ENCODE data around the gene KCNIP1.

The KCNIP1 gene

DNA sequence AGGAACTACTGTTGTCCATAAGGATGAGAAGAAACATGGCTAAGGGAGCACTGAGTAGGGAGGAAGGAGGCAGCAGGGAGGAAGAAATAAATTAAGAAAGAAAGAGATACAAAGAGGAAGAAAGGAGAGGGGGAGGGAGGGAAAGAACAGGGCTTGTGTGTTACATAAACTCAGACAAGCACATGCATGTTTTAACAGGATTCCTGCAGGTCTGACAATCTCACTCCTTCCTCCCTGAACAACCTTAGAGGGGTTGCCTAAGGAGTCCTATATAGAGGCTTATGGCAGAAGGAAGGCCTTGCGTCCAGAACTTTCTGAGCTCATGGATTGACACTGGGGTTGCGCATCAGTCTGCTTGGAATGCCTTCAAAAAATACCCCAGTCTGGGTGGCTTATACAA, 4.2 kb upstream of the KCNIP1 start:
- Histone ChIP-seq H3K4me1 (ENCODE audit: control insufficient read depth, insufficient read depth, low read length) (no peaks in the 10 kb centered on the region), H3K36me3 (ENCODE audit: control insufficient read depth in 2 of 2, insufficient read depth in 1 of 2, low read length in 2 of 2) (no peaks in the 10 kb centered on the region), H3K9me3 (ENCODE audit: control insufficient read depth, insufficient read depth, low read depth, low read length) (no peaks in the 10 kb centered on the region), H3K27ac (ENCODE audit: extremely low read depth, low read depth, low read length) (no peak overlapping the region), H3K4me3 (ENCODE audit: low read depth, low read length) (no peak overlapping the region)
- TF ChIP-seq, protein P1, sequence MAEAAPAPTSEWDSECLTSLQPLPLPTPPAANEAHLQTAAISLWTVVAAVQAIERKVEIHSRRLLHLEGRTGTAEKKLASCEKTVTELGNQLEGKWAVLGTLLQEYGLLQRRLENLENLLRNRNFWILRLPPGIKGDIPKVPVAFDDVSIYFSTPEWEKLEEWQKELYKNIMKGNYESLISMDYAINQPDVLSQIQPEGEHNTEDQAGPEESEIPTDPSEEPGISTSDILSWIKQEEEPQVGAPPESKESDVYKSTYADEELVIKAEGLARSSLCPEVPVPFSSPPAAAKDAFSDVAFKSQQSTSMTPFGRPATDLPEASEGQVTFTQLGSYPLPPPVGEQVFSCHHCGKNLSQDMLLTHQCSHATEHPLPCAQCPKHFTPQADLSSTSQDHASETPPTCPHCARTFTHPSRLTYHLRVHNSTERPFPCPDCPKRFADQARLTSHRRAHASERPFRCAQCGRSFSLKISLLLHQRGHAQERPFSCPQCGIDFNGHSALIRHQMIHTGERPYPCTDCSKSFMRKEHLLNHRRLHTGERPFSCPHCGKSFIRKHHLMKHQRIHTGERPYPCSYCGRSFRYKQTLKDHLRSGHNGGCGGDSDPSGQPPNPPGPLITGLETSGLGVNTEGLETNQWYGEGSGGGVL (tag by site-specific recombination; IDR thresholded peaks at IDR 0.05): no peak
- no peak for TF ChIP-seq ZNF596 (tag by site-specific recombination; IDR thresholded peaks at IDR 0.05)
- no peak for TF ChIP-seq ZNF843 (tag by site-specific recombination; IDR thresholded peaks at IDR 0.05)
- no peak for TF ChIP-seq ZNF302 (tag by site-specific recombination; IDR thresholded peaks at IDR 0.05; ENCODE audit: low read depth)
- no peak for TF ChIP-seq ZNF747 (tag by site-specific recombination; IDR thresholded peaks at IDR 0.05)
- no peak for TF ChIP-seq ZNF280D (tag by site-specific recombination; IDR thresholded peaks at IDR 0.05)
- no peak for TF ChIP-seq ZNF133 (tag by site-specific recombination; IDR thresholded peaks at IDR 0.05)
- TF ChIP-seq SP2 (tag by site-specific recombination; IDR thresholded peaks at IDR 0.05): no peak
- TF ChIP-seq ZEB2 (tag by site-specific recombination; IDR thresholded peaks at IDR 0.05): no peak
- no peak for TF ChIP-seq ZNF138 (tag by site-specific recombination; IDR thresholded peaks at IDR 0.05; ENCODE audit: borderline replicate concordance)
- no peak for TF ChIP-seq MEIS1 (CRISPR knock-in tag; IDR thresholded peaks at IDR 0.05; ENCODE audit: borderline replicate concordance)
- ChIA-PET CTCF (interaction anchor here (0.6 to 2.3 kb wide), 2 partner anchors 85 to 134 kb away, joined by 3 to 4 read pairs; no protein-coding TSS in a partner anchor), POLR2A (no interaction called here)

GRCh38 chr5:170501361-170501760, 2.5 kb upstream of the KCNIP1 start:
- Histone ChIP-seq H3K9me3 (ENCODE audit: control insufficient read depth, insufficient read depth, low read depth, low read length) (no peaks in the 10 kb centered on the region), H3K4me3 (ENCODE audit: low read depth, low read length) (no peak overlapping the region), H3K27ac (ENCODE audit: extremely low read depth, low read depth, low read length) (no peak overlapping the region), H3K4me1 (ENCODE audit: control insufficient read depth, insufficient read depth, low read length) (no peaks in the 10 kb centered on the region), H3K36me3 (ENCODE audit: control insufficient read depth in 2 of 2, insufficient read depth in 1 of 2, low read length in 2 of 2) (no peaks in the 10 kb centered on the region)
- ChIA-PET POLR2A (no interaction called here), CTCF (no interaction called here)
- TF ChIP-seq ZNF623 (tag by site-specific recombination; IDR thresholded peaks at IDR 0.05) (0 out of 2 replicates have a peak, but pooled peaks have one; percentile 3), ZNF16 (tag by site-specific recombination; IDR thresholded peaks at IDR 0.05; ENCODE audit: low read depth) (no peak), ZNF624 (tag by site-specific recombination; IDR thresholded peaks at IDR 0.05) (no peak)

GRCh38 chr5:170501931-170502330, 1.9 kb upstream of the KCNIP1 start:
- Histone ChIP-seq H3K4me1 (ENCODE audit: control insufficient read depth, insufficient read depth, low read length) (no peaks in the 10 kb centered on the region), H3K27ac (ENCODE audit: extremely low read depth, low read depth, low read length) (no peak overlapping the region), H3K4me3 (ENCODE audit: low read depth, low read length) (no peak overlapping the region), H3K36me3 (ENCODE audit: control insufficient read depth in 2 of 2, insufficient read depth in 1 of 2, low read length in 2 of 2) (no peaks in the 10 kb centered on the region), H3K9me3 (ENCODE audit: control insufficient read depth, insufficient read depth, low read depth, low read length) (no peaks in the 10 kb centered on the region)
- CTCF ChIA-PET: no interaction called here
- POLR2A ChIA-PET: no interaction called here
- TF ChIP-seq ZNF529 (tag by site-specific recombination; IDR thresholded peaks at IDR 0.05; ENCODE audit: insufficient replicate concordance): no peak
- no peak for TF ChIP-seq ZNF146 (tag by site-specific recombination; IDR thresholded peaks at IDR 0.05)
- TF ChIP-seq ZIC2 (tag by site-specific recombination; IDR thresholded peaks at IDR 0.05): no peak
- TF ChIP-seq ZNF169 (tag by site-specific recombination; IDR thresholded peaks at IDR 0.05): no peak
- no peak for TF ChIP-seq ZBTB17 (tag by site-specific recombination; IDR thresholded peaks at IDR 0.05)
- no peak for TF ChIP-seq ZSCAN18 (tag by site-specific recombination; IDR thresholded peaks at IDR 0.05)
- TF ChIP-seq ZNF2 (tag by site-specific recombination; IDR thresholded peaks at IDR 0.05): no peak
- no peak for TF ChIP-seq ZNF548 (tag by site-specific recombination; IDR thresholded peaks at IDR 0.05)
- TF ChIP-seq ZNF341 (tag by site-specific recombination; IDR thresholded peaks at IDR 0.05; ENCODE audit: low read depth): no peak
- TF ChIP-seq KLF8 (tag by site-specific recombination; IDR thresholded peaks at IDR 0.05): no peak
- TF ChIP-seq ZNF19 (tag by site-specific recombination; IDR thresholded peaks at IDR 0.05; ENCODE audit: low read depth): no peak
- no peak for TF ChIP-seq ZNF324 (tag by site-specific recombination; IDR thresholded peaks at IDR 0.05)

Measured in HEK293 (cell line).